Measurements from ENCODE around the gene RBM4B.

GRCh38 chr11:66720899-66721470 is 43.3 kb upstream of the RBM4B start:
- TF ChIP-seq, protein P1, sequence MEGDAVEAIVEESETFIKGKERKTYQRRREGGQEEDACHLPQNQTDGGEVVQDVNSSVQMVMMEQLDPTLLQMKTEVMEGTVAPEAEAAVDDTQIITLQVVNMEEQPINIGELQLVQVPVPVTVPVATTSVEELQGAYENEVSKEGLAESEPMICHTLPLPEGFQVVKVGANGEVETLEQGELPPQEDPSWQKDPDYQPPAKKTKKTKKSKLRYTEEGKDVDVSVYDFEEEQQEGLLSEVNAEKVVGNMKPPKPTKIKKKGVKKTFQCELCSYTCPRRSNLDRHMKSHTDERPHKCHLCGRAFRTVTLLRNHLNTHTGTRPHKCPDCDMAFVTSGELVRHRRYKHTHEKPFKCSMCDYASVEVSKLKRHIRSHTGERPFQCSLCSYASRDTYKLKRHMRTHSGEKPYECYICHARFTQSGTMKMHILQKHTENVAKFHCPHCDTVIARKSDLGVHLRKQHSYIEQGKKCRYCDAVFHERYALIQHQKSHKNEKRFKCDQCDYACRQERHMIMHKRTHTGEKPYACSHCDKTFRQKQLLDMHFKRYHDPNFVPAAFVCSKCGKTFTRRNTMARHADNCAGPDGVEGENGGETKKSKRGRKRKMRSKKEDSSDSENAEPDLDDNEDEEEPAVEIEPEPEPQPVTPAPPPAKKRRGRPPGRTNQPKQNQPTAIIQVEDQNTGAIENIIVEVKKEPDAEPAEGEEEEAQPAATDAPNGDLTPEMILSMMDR (IDR thresholded peaks at IDR 0.05) = no peak
- no peak for TF ChIP-seq POLR2A (IDR thresholded peaks at IDR 0.05)

All from upper lobe of left lung (tissue), 4 donors.